ENCODE results near the gene AKNA. TPM values are rescaled to one million over a fixed set of nuclear protein-coding genes. Genes with fewer than 3 reads are reported as not detected.
A peak's percentile ranks its signal among the peaks of the same experiment; 100 is the strongest.

The AKNA gene
- total RNA-seq, 1 donor from 2014 or later = 6.3 TPM

DNA sequence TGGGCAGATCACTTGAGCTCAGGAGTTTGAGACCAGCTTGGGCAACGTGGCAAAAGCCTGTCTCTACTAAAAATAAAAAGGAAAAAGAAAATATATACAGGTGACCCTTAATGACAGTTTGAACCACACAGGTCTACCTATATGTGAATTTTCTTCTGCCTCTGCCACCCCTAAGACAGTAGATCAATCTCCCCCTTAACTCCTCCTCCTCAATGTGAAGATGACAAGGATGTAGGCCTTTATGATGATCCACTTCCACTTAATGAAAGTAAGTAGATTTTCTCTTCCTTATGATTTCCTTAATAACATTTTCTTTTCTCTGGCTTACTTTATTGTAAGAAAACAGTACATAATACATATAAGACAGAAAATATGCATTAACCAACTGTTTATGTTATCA, 3.4 kb downstream of the AKNA start:
- H3K4me3 ChIP-seq = no peak overlapping the region
- no peak for TF ChIP-seq CTCF (IDR thresholded peaks at IDR 0.05; ENCODE audit: borderline replicate concordance)
- peaks cover 73% of the 10 kb centered on the region for H3K4me1 ChIP-seq
- peak overlapping the region; percentile 89 for H3K27ac ChIP-seq (replicated peaks)
- H3K9me3 ChIP-seq (replicated peaks) = no peaks in the 10 kb centered on the region
- intact Hi-C loops (cut with micrococcal nuclease) = no loop called here
- H3K27me3 ChIP-seq (ENCODE audit: low read depth) = no peaks in the 10 kb centered on the region
- H3K36me3 ChIP-seq = peaks cover 15% of the 10 kb centered on the region
- DNase-seq = no peak

DNA sequence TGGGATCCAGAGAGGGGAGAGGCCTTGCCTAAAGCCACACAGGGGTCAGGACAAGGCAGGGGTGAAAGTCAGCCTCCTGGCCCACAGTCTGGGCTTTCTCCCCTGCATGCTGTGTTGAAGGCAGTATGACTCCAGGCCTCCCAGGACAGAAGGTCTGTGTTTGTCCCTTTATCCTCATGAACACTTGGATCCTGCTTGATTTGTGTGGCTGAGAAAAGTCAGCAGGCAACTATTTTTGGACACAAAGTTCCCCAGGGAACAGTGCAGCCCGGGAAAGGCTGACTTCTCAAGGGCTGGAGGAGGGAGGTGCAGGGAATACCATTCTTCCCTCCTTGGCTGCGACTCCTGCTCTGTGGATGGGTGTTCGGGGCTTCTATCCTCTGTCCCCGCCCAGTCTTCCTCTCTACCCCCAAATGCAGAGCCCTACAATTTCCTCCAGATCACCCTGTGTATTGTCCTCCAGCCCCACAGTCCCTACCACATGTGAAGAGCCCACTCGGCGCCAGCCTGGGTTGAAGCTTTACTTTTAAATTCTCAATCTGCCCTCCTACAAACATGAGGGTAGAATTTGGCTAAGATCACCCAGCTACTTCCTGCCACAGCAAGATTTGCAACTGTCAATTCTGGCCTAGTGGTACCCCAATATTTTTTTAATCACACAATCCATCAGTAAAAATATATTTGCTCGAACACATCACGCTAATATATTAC, 4.1 kb downstream of the AKNA start:
- Histone ChIP-seq H3K27ac (replicated peaks) (peak overlapping the region; percentile 89), H3K4me1 (peaks cover 68% of the 10 kb centered on the region), H3K36me3 (peaks cover 20% of the 10 kb centered on the region), H3K4me3 (peak overlapping the region; percentile 26), H3K27me3 (ENCODE audit: low read depth) (no peaks in the 10 kb centered on the region), H3K9me3 (replicated peaks) (no peaks in the 10 kb centered on the region)
- no peak for DNase-seq
- TF ChIP-seq CTCF (IDR thresholded peaks at IDR 0.05; ENCODE audit: borderline replicate concordance) = no peak
- intact Hi-C loops (cut with micrococcal nuclease) = no loop called here

DNA sequence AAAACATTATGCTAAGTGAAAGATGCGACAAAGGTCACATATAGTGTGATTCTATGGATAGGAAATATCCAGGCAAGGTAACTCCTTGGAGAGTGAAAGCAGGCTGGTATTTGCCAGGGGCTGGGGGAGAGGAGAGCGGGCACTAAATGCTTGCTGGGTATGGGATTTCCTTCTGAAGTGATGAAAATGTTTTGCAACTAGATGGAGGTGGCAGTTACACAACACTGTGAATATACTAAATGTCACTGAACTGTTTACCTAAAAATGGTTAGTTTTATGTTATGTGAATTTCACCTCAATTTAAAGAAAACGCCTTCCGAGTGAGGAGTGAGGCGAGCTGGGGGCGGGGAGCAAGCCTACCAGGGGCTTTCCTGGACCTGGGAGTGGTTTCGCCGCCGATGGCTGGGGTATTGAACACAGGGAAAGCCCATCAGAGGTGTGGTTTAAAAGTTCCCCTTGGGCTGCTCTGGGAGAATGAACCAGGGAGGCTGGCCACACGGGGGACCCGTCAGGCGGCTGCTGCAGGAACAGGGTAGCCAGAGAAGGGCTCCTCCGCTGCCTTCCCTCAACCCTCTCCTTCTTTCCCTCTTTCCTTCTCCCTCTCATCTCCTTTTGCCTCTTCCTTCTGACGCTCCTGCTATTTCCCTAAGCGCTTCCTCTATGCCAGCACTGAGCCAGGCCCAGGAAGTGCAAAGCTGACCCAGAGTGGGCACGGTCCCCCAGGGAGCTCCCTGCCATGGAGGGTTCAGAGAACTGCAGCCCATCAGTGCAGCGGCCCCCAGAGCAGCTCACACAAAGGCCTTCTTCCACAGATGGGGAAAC, 4.9 kb downstream of the AKNA start:
- peaks cover 23% of the 10 kb centered on the region for H3K36me3 ChIP-seq
- H3K27ac ChIP-seq (replicated peaks) = peak overlapping the region; percentile 89
- no peaks in the 10 kb centered on the region for H3K9me3 ChIP-seq (replicated peaks)
- intact Hi-C loops (cut with micrococcal nuclease) = no loop called here
- peak; percentile 11 for TF ChIP-seq CTCF (IDR thresholded peaks at IDR 0.05; ENCODE audit: borderline replicate concordance)
- no peaks in the 10 kb centered on the region for H3K27me3 ChIP-seq (ENCODE audit: low read depth)
- no peak for DNase-seq
- H3K4me1 ChIP-seq = peaks cover 61% of the 10 kb centered on the region
- peak overlapping the region; percentile 26 for H3K4me3 ChIP-seq

GRCh38 chr9:114378883-114379282, 8.9 kb downstream of the AKNA start:
- Histone ChIP-seq H3K4me3 (no peak overlapping the region), H3K27ac (replicated peaks) (no peak overlapping the region), H3K27me3 (ENCODE audit: low read depth) (no peaks in the 10 kb centered on the region), H3K36me3 (peaks cover 44% of the 10 kb centered on the region), H3K4me1 (peaks cover 22% of the 10 kb centered on the region), H3K9me3 (replicated peaks) (no peaks in the 10 kb centered on the region)
- TF ChIP-seq CTCF (IDR thresholded peaks at IDR 0.05; ENCODE audit: borderline replicate concordance) = no peak
- intact Hi-C loops (cut with micrococcal nuclease) = no loop called here
- DNase-seq = no peak

DNA sequence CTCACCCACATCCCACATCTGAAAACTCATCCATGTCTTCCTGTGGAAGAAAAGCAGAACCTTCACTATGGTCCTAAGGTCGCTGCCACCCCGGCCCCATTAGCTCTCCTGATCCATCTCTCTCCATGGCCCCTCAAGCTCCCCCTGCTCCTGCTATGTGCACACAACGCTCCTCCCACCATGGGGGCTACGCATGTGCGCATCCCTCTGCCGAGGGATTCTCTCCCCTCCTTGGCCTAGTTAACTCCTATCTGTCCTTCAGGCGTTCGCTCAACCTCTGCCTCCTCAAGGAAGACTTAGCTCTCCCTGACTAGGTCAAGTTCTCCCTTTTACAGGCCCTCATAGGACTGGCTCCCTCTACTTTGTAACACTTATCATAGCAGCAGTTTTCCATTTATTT, 9.8 kb downstream of the AKNA start:
- no peak overlapping the region for H3K27ac ChIP-seq (replicated peaks)
- peaks cover 15% of the 10 kb centered on the region for H3K4me1 ChIP-seq
- H3K27me3 ChIP-seq (ENCODE audit: low read depth) = no peaks in the 10 kb centered on the region
- no peak for DNase-seq
- H3K4me3 ChIP-seq = no peak overlapping the region
- intact Hi-C loops (cut with micrococcal nuclease) = no loop called here
- TF ChIP-seq CTCF (IDR thresholded peaks at IDR 0.05; ENCODE audit: borderline replicate concordance) = no peak
- no peaks in the 10 kb centered on the region for H3K9me3 ChIP-seq (replicated peaks)
- peaks cover 48% of the 10 kb centered on the region for H3K36me3 ChIP-seq
